ENCODE measurements around the gene PIGR.

PIGR gene

GRCh38 chr1:206892351-206892984 lies 53.8 kb downstream of the PIGR start:
- DNase-seq (ENCODE audit: low read depth, low spot score), result no peak
- peaks cover 2% of the 10 kb centered on the region for H3K4me1 ChIP-seq (ENCODE audit: control insufficient read depth, insufficient read depth, low read length)
- no peaks in the 10 kb centered on the region for H3K9me3 ChIP-seq (ENCODE audit: control insufficient read depth, insufficient read depth, low read length)
- no peaks in the 10 kb centered on the region for H3K27me3 ChIP-seq (ENCODE audit: control insufficient read depth, insufficient read depth, low read length)
- H3K4me3 ChIP-seq (ENCODE audit: low read length), result no peak overlapping the region
- no peaks in the 10 kb centered on the region for H3K36me3 ChIP-seq (ENCODE audit: control insufficient read depth, insufficient read depth, low read length)
- WGBS (ENCODE audit: insufficient coverage, insufficient read length), result no CpG with 5 or more reads among the region's 3 CpGs
- H3K27ac ChIP-seq (ENCODE audit: low read length), result no peak overlapping the region

DNA sequence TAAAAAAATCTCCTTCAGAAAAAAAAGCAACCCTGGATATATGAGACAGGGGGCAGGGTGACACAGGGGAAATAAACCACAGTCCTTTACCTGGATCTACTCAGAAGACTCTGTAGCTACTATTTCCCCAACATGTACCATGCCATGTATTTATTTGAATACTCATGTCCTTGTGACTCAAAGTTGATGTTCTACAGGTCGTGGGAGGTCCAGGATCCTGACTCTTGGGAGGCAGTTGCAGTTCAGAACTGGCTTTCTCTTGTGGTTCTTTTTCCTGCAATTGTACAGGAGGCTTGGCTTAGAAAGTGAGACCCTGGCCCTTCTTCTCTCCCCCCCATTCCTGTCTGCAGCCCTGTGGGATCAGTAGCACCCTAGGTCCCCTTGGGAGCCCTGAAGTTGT lies 54.9 kb downstream of the PIGR start:
- Histone ChIP-seq H3K27ac (ENCODE audit: low read length) (no peak overlapping the region), H3K4me3 (ENCODE audit: low read length) (no peak overlapping the region), H3K27me3 (ENCODE audit: control insufficient read depth, insufficient read depth, low read length) (no peaks in the 10 kb centered on the region), H3K36me3 (ENCODE audit: control insufficient read depth, insufficient read depth, low read length) (no peaks in the 10 kb centered on the region), H3K4me1 (ENCODE audit: control insufficient read depth, insufficient read depth, low read length) (peaks cover 2% of the 10 kb centered on the region), H3K9me3 (ENCODE audit: control insufficient read depth, insufficient read depth, low read length) (no peaks in the 10 kb centered on the region)
- no peak for DNase-seq (ENCODE audit: low read depth, low spot score)
- no CpG with 5 or more reads among the region's 1 CpG for WGBS (ENCODE audit: insufficient coverage, insufficient read length)

- Histone ChIP-seq H3K27ac (ENCODE audit: low read length) (no peak overlapping the region), H3K36me3 (ENCODE audit: control insufficient read depth, insufficient read depth, low read length) (no peaks in the 10 kb centered on the region), H3K27me3 (ENCODE audit: control insufficient read depth, insufficient read depth, low read length) (no peaks in the 10 kb centered on the region), H3K4me1 (ENCODE audit: control insufficient read depth, insufficient read depth, low read length) (peaks cover 2% of the 10 kb centered on the region), H3K9me3 (ENCODE audit: control insufficient read depth, insufficient read depth, low read length) (no peaks in the 10 kb centered on the region), H3K4me3 (ENCODE audit: low read length) (no peak overlapping the region)
- no CpG with 5 or more reads among the region's 15 CpGs for WGBS (ENCODE audit: insufficient coverage, insufficient read length)
- DNase-seq (ENCODE audit: low read depth, low spot score), result no peak
These were observed 55.9 kb downstream of the PIGR start for GRCh38 chr1:206890125-206891060.

GRCh38 chr1:206887701-206888100 lies 58.6 kb downstream of the PIGR start:
- H3K27me3 ChIP-seq (ENCODE audit: control insufficient read depth, insufficient read depth, low read length), result no peaks in the 10 kb centered on the region
- H3K4me1 ChIP-seq (ENCODE audit: control insufficient read depth, insufficient read depth, low read length), result peaks cover 2% of the 10 kb centered on the region
- no CpG with 5 or more reads among the region's 4 CpGs for WGBS (ENCODE audit: insufficient coverage, insufficient read length)
- no peak for DNase-seq (ENCODE audit: low read depth, low spot score)
- no peaks in the 10 kb centered on the region for H3K9me3 ChIP-seq (ENCODE audit: control insufficient read depth, insufficient read depth, low read length)
- H3K27ac ChIP-seq (ENCODE audit: low read length), result no peak overlapping the region
- H3K36me3 ChIP-seq (ENCODE audit: control insufficient read depth, insufficient read depth, low read length), result no peaks in the 10 kb centered on the region
- H3K4me3 ChIP-seq (ENCODE audit: low read length), result no peak overlapping the region

DNA sequence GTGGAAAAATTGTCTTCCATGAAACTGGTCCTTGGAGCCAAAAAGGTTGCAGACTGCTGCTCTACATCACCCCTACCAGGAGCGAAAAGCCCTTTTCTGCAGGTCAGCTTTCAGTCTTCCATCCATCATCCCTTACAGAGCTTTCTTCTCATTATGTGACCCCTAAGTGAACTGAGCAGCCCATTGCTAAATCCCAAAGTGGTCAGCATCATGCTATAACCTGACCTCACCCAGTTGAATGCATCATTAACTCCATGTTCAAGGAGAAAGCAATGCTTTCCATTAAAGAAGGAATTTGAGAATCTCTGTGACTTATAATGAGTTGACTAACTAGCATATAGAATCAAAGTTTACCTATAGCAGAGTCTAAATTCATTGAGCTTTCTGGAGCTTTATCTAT lies 59.4 kb downstream of the PIGR start:
- peaks cover 2% of the 10 kb centered on the region for H3K4me1 ChIP-seq (ENCODE audit: control insufficient read depth, insufficient read depth, low read length)
- H3K4me3 ChIP-seq (ENCODE audit: low read length), result no peak overlapping the region
- no CpG with 5 or more reads among the region's 1 CpG for WGBS (ENCODE audit: insufficient coverage, insufficient read length)
- no peaks in the 10 kb centered on the region for H3K9me3 ChIP-seq (ENCODE audit: control insufficient read depth, insufficient read depth, low read length)
- H3K27me3 ChIP-seq (ENCODE audit: control insufficient read depth, insufficient read depth, low read length), result no peaks in the 10 kb centered on the region
- no peaks in the 10 kb centered on the region for H3K36me3 ChIP-seq (ENCODE audit: control insufficient read depth, insufficient read depth, low read length)
- no peak overlapping the region for H3K27ac ChIP-seq (ENCODE audit: low read length)
- no peak for DNase-seq (ENCODE audit: low read depth, low spot score)

DNA sequence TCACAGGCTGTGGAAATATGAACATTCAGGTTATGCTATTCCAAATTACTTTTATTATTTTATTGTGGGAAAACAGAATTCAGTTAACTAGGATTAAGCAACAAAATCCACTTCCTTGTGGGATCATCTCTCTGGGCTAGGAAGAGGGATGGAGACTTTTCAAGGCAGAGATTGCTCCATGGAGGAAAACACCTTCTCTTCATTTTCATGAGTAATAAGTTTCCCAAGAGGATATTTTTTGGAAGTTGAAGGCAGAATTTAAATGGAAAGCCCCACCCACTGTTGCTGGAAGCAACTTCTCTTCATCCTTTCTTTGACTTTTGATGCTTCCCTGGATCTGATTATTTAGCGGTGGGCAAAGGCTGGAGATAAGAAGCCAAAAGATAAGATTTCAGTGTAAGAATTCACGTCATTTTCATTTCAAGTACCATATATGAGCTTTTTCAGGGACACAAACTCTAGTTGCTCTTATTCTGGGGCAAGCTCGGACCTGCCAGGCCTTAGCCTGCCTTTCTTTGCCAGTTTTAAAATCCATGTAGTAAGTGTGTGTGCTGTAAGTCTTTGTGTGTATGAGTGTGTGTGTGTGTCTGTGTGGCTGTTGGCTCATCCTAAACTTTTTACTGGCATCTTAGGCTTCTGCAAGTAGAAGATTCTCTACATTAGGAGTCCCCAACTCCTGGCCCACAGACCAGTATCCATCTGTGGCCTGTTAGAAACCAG lies 60.8 kb downstream of the PIGR start:
- H3K4me3 ChIP-seq (ENCODE audit: low read length), result no peak overlapping the region
- H3K36me3 ChIP-seq (ENCODE audit: control insufficient read depth, insufficient read depth, low read length), result no peaks in the 10 kb centered on the region
- no peak for DNase-seq (ENCODE audit: low read depth, low spot score)
- H3K9me3 ChIP-seq (ENCODE audit: control insufficient read depth, insufficient read depth, low read length), result no peaks in the 10 kb centered on the region
- H3K27ac ChIP-seq (ENCODE audit: low read length), result no peak overlapping the region
- H3K27me3 ChIP-seq (ENCODE audit: control insufficient read depth, insufficient read depth, low read length), result no peaks in the 10 kb centered on the region
- WGBS (ENCODE audit: insufficient coverage, insufficient read length), result no CpG with 5 or more reads among the region's 3 CpGs
- peaks cover 1% of the 10 kb centered on the region for H3K4me1 ChIP-seq (ENCODE audit: control insufficient read depth, insufficient read depth, low read length)

GRCh38 chr1:206883876-206884275 lies 62.4 kb downstream of the PIGR start:
- Histone ChIP-seq H3K4me1 (ENCODE audit: control insufficient read depth, insufficient read depth, low read length) (no peaks in the 10 kb centered on the region), H3K27me3 (ENCODE audit: control insufficient read depth, insufficient read depth, low read length) (no peaks in the 10 kb centered on the region), H3K9me3 (ENCODE audit: control insufficient read depth, insufficient read depth, low read length) (no peaks in the 10 kb centered on the region), H3K36me3 (ENCODE audit: control insufficient read depth, insufficient read depth, low read length) (no peaks in the 10 kb centered on the region), H3K27ac (ENCODE audit: low read length) (no peak overlapping the region), H3K4me3 (ENCODE audit: low read length) (no peak overlapping the region)
- WGBS (ENCODE audit: insufficient coverage, insufficient read length), result no CpG with 5 or more reads among the region's 2 CpGs
- DNase-seq (ENCODE audit: low read depth, low spot score), result no peak

DNA sequence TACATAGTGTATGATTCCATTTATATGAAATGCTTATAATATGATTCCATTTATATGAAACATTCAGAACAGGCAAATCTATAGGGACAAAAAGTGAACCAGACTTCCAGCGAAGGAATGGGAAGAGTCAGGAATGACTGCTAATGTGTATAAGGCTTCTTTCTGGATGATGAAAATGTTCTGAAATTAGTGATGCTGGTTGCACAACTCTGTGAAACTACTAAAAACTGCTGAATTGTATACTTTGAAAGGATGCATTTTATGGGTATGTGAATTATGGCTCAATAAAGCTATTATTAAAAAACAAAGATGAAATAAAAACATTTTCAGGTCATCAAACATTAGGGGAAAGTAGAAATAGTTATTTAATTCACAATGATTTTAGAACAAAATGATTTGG lies 63.1 kb downstream of the PIGR start:
- Histone ChIP-seq H3K9me3 (ENCODE audit: control insufficient read depth, insufficient read depth, low read length) (no peaks in the 10 kb centered on the region), H3K36me3 (ENCODE audit: control insufficient read depth, insufficient read depth, low read length) (no peaks in the 10 kb centered on the region), H3K27me3 (ENCODE audit: control insufficient read depth, insufficient read depth, low read length) (no peaks in the 10 kb centered on the region), H3K27ac (ENCODE audit: low read length) (no peak overlapping the region), H3K4me1 (ENCODE audit: control insufficient read depth, insufficient read depth, low read length) (no peaks in the 10 kb centered on the region), H3K4me3 (ENCODE audit: low read length) (no peak overlapping the region)
- DNase-seq (ENCODE audit: low read depth, low spot score), result no peak
- no CpG with 5 or more reads among the region's 1 CpG for WGBS (ENCODE audit: insufficient coverage, insufficient read length)

GRCh38 chr1:206882555-206882954 lies 63.7 kb downstream of the PIGR start:
- WGBS (ENCODE audit: insufficient coverage, insufficient read length), result no CpG with 5 or more reads among the region's 3 CpGs
- H3K27ac ChIP-seq (ENCODE audit: low read length), result no peak overlapping the region
- H3K9me3 ChIP-seq (ENCODE audit: control insufficient read depth, insufficient read depth, low read length), result no peaks in the 10 kb centered on the region
- H3K4me3 ChIP-seq (ENCODE audit: low read length), result no peak overlapping the region
- DNase-seq (ENCODE audit: low read depth, low spot score), result no peak
- no peaks in the 10 kb centered on the region for H3K36me3 ChIP-seq (ENCODE audit: control insufficient read depth, insufficient read depth, low read length)
- H3K27me3 ChIP-seq (ENCODE audit: control insufficient read depth, insufficient read depth, low read length), result no peaks in the 10 kb centered on the region
- no peaks in the 10 kb centered on the region for H3K4me1 ChIP-seq (ENCODE audit: control insufficient read depth, insufficient read depth, low read length)

DNA sequence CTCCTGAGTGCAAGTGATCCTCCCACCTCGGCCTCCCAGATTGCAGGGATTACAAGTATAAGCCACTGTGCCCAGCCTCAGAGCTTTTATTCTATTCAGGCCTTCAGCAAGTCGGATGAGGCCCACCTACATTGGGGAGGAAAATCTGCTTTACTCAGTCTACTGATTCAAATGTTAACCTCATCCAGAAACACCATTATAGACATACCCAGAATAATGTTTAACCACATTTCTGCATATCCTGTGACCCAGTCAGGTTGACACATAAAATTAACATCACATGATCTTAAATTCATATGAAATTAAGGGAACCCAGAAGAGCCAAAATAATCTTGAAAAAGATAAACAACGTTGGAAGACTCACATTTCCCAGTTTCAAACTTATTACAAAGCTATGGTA lies 66.0 kb downstream of the PIGR start:
- DNase-seq (ENCODE audit: low read depth, low spot score), result no peak
- H3K9me3 ChIP-seq (ENCODE audit: control insufficient read depth, insufficient read depth, low read length), result no peaks in the 10 kb centered on the region
- no peaks in the 10 kb centered on the region for H3K4me1 ChIP-seq (ENCODE audit: control insufficient read depth, insufficient read depth, low read length)
- no peak overlapping the region for H3K27ac ChIP-seq (ENCODE audit: low read length)
- H3K27me3 ChIP-seq (ENCODE audit: control insufficient read depth, insufficient read depth, low read length), result no peaks in the 10 kb centered on the region
- no CpG with 5 or more reads among the region's 3 CpGs for WGBS (ENCODE audit: insufficient coverage, insufficient read length)
- H3K36me3 ChIP-seq (ENCODE audit: control insufficient read depth, insufficient read depth, low read length), result no peaks in the 10 kb centered on the region
- H3K4me3 ChIP-seq (ENCODE audit: low read length), result no peak overlapping the region

All from iPS DF 6.9 (cell line).